Upper lobe of left lung (tissue), 4 donors: Measurements from ENCODE around the gene SPRED1.

ENCODE experiments used
- CTCF ChIP-seq, 6 experiments: fragments of 450-650 bp in 4 of 6; fragments of 200-600 bp in 2 of 6; sonication (generic) in 2 of 6; IDR thresholded peaks; one replicate each; pipeline ENCODE4 v1.5.1; 2016 to 2019; ENCODE audit warnings: antibody characterized with exemption in 6 of 6
- EP300 ChIP-seq, 4 donors: sonication (generic); formaldehyde crosslinking; IDR thresholded peaks; one replicate each; pipeline ENCODE4 v1.5.1; 2017; ENCODE audit warnings: antibody characterized with exemption in 4 of 4, control low read depth in 2 of 4
- POLR2A ChIP-seq, 4 donors: fragments of 450-650 bp; IDR thresholded peaks; one replicate each; pipeline ENCODE4 v1.5.1; 2016 to 2017; ENCODE audit warnings: antibody characterized with exemption in 4 of 4, mild to moderate bottlenecking in 2 of 4
- POLR2AphosphoS5 ChIP-seq, 2 donors: sonication (generic); formaldehyde crosslinking; IDR thresholded peaks; one replicate each; pipeline ENCODE4 v1.5.1; 2017; ENCODE audit warnings: antibody characterized with exemption in 2 of 2

- no peak for TF ChIP-seq CTCF (IDR thresholded peaks at IDR 0.05)
- no peak for TF ChIP-seq POLR2A (IDR thresholded peaks at IDR 0.05)
- no peak for TF ChIP-seq EP300 (IDR thresholded peaks at IDR 0.05)
- TF ChIP-seq POLR2AphosphoS5 (IDR thresholded peaks at IDR 0.05) = no peak
Measured at GRCh38 chr15:38226608-38227266, 25.9 kb upstream of the SPRED1 start.
